WTC11 (cell line): ENCODE results near the gene SHANK1. TPM values are rescaled to one million over a fixed set of nuclear protein-coding genes. Genes with fewer than 3 reads are reported as not detected.

Experiments
- ATAC-seq: fragments of 200-7000 bp; cut with Tn5 transposase; 2 replicates; pipeline ENCODE4 v1.10.0; 2021; ENCODE audit warnings: mild to moderate bottlenecking, moderate library complexity
- CTCF ChIA-PET: fragments of 300-600 bp; sonication (Branson Sonifier 250); formaldehyde crosslinking; loops from one replicate; lab custom pipeline; 2021; ENCODE audit warnings: antibody characterized with exemption; lab: Charles Lee
- POLR2A ChIA-PET: fragments of 350-600 bp; sonication (Branson Sonifier 250); formaldehyde crosslinking; loops from one replicate; lab custom pipeline; 2021; ENCODE audit warnings: antibody characterized with exemption; lab: Charles Lee
- DNase-seq: peaks from one replicate; pipeline ENCODE4 v3.0.0; 2021; ENCODE audit warnings: low spot score
- H3K27ac Mint-ChIP-seq: 2 replicates; pipeline ENCODE4 v1.8.0; 2021; ENCODE audit warnings: mixed read lengths
- H3K27me3 Mint-ChIP-seq: 2 replicates; pipeline ENCODE4 v1.8.0; 2021; ENCODE audit warnings: low read depth, mild to moderate bottlenecking, moderate library complexity, mixed read lengths
- H3K36me3 Mint-ChIP-seq: 2 replicates; pipeline ENCODE4 v1.8.0; 2021; ENCODE audit warnings: mixed read lengths
- H3K4me1 Mint-ChIP-seq: 2 replicates; pipeline ENCODE4 v1.8.0; 2022; ENCODE audit warnings: mixed read lengths
- H3K4me3 Mint-ChIP-seq: 2 replicates; pipeline ENCODE4 v1.8.0; 2021; ENCODE audit warnings: mild to moderate bottlenecking, moderate library complexity, mixed read lengths
- H3K9me3 Mint-ChIP-seq: 2 replicates; pipeline ENCODE4 v1.8.0; 2021; ENCODE audit warnings: mixed read lengths
- E2F5 ChIP-seq: sonication (generic); formaldehyde crosslinking; IDR thresholded peaks from 2 replicates; pipeline ENCODE4 v1.8.1; 2022; ENCODE audit warnings: mild to moderate bottlenecking, moderate library complexity, missing genetic modification reagents
- ERG ChIP-seq: fragments of 250-450 bp; sonication (Bioruptor Pico); IDR thresholded peaks from 2 replicates; pipeline ENCODE4 v1.8.0; 2021; ENCODE audit warnings: mild to moderate bottlenecking
- ETV6 ChIP-seq: sonication (generic); formaldehyde crosslinking; IDR thresholded peaks from 2 replicates; pipeline ENCODE4 v1.8.1; 2022; ENCODE audit warnings: mild to moderate bottlenecking, missing genetic modification reagents
- FOXP1 ChIP-seq: sonication (generic); formaldehyde crosslinking; IDR thresholded peaks from 2 replicates; pipeline ENCODE4 v1.8.0; 2022; ENCODE audit warnings: missing genetic modification reagents, mild to moderate bottlenecking, moderate library complexity, borderline replicate concordance
- FOXP4 ChIP-seq: sonication (generic); formaldehyde crosslinking; IDR thresholded peaks from 2 replicates; pipeline ENCODE4 v1.8.0; 2022; ENCODE audit warnings: mild to moderate bottlenecking, missing genetic modification reagents
- HMGXB4 ChIP-seq: sonication (generic); formaldehyde crosslinking; IDR thresholded peaks from 2 replicates; pipeline ENCODE4 v1.8.1; 2023; ENCODE audit warnings: mild to moderate bottlenecking, moderate library complexity, missing genetic modification reagents
- IRF1 ChIP-seq: sonication (generic); formaldehyde crosslinking; IDR thresholded peaks from 2 replicates; pipeline ENCODE4 v1.8.0; 2023; ENCODE audit warnings: missing genetic modification reagents
- MAX ChIP-seq: sonication (generic); formaldehyde crosslinking; IDR thresholded peaks from 2 replicates; pipeline ENCODE4 v1.8.0; 2022; ENCODE audit warnings: mild to moderate bottlenecking, missing genetic modification reagents
- NR3C1 ChIP-seq: sonication (generic); formaldehyde crosslinking; conservative IDR thresholded peaks from 2 replicates; pipeline ENCODE4 v1.8.1; 2023; ENCODE audit warnings: low read depth, mild to moderate bottlenecking, missing genetic modification reagents
- PRDM15 ChIP-seq: sonication (generic); formaldehyde crosslinking; IDR thresholded peaks from 2 replicates; pipeline ENCODE4 v1.8.0; 2022; ENCODE audit warnings: missing genetic modification reagents
- PRRX2 ChIP-seq: fragments of 250-450 bp; sonication (Bioruptor Pico); IDR thresholded peaks from 2 replicates; pipeline ENCODE4 v1.8.0; 2021; ENCODE audit warnings: mild to moderate bottlenecking
- SP1 ChIP-seq: sonication (generic); formaldehyde crosslinking; conservative IDR thresholded peaks from 2 replicates; pipeline ENCODE4 v1.8.1; 2022; ENCODE audit warnings: missing genetic modification reagents
- TEAD1 ChIP-seq: sonication (generic); formaldehyde crosslinking; IDR thresholded peaks from 2 replicates; pipeline ENCODE4 v1.8.0; 2022; ENCODE audit warnings: mild to moderate bottlenecking, missing genetic modification reagents
- USF1 ChIP-seq: sonication (generic); formaldehyde crosslinking; IDR thresholded peaks from 2 replicates; pipeline ENCODE4 v1.8.0; 2022; ENCODE audit warnings: mild to moderate bottlenecking, missing genetic modification reagents
- ZBTB43 ChIP-seq: sonication (generic); formaldehyde crosslinking; IDR thresholded peaks from 2 replicates; pipeline ENCODE4 v1.8.1; 2023; ENCODE audit warnings: mild to moderate bottlenecking, missing genetic modification reagents
- ZNF232 ChIP-seq: sonication (generic); formaldehyde crosslinking; IDR thresholded peaks from 2 replicates; pipeline ENCODE4 v1.8.0; 2022; ENCODE audit warnings: mild to moderate bottlenecking, missing genetic modification reagents
- ZNF671 ChIP-seq: fragments of 250-450 bp; sonication (Bioruptor Pico); IDR thresholded peaks from 2 replicates; pipeline ENCODE4 v1.8.0; 2021; ENCODE audit warnings: mild to moderate bottlenecking
- total RNA-seq: library from RNA; stranded (reverse); gene quantifications from 3 replicates; pipeline ENCODE4 v1.2.3, GENCODE V29; 2021

Gene SHANK1
- total RNA-seq, 1 experiment from 2014 or later = 8.7 TPM

GRCh38 chr19:50658441-50659317 lies 60.9 kb downstream of the SHANK1 start:
- H3K36me3 Mint-ChIP-seq = no peaks in the 10 kb centered on the region
- peak; percentile 57 for ATAC-seq
- TF ChIP-seq PRDM15 (CRISPR knock-in tag) (peak; percentile 91), ZBTB43 (CRISPR knock-in tag) (peak; percentile 28; the same call in 1 of the 2 replicates), E2F5 (CRISPR knock-in tag) (peak; percentile 59), ZNF232 (CRISPR knock-in tag) (peak; percentile 70; the same call in 1 of the 2 replicates), PRRX2 (CRISPR knock-in tag) (no peak), IRF1 (CRISPR knock-in tag) (no peak), FOXP4 (CRISPR knock-in tag) (0 out of 2 replicates have a peak, but pooled peaks have one; percentile 22), ETV6 (CRISPR knock-in tag) (peak; percentile 22), SP1 (peak; percentile 69), ERG (CRISPR knock-in tag) (no peak), MAX (peak; percentile 75; the same call in 1 of the 2 replicates), USF1 (no peak), TEAD1 (CRISPR knock-in tag) (0 out of 2 replicates have a peak, but pooled peaks have one; percentile 32), ZNF671 (CRISPR knock-in tag) (no peak), HMGXB4 (0 out of 2 replicates have a peak, but pooled peaks have one; percentile 60), FOXP1 (CRISPR knock-in tag) (peak; percentile 74), NR3C1 (CRISPR knock-in tag) (no peak)
- peaks cover 12% of the 10 kb centered on the region for H3K9me3 Mint-ChIP-seq
- peaks cover 54% of the 10 kb centered on the region for H3K27me3 Mint-ChIP-seq
- peaks cover 29% of the 10 kb centered on the region for H3K4me1 Mint-ChIP-seq
- H3K27ac Mint-ChIP-seq = peak overlapping the region; percentile 100
- ChIA-PET POLR2A (interaction anchor here (0.6 to 1.0 kb wide), 4 partner anchors 11 to 326 kb away, joined by 3 to 6 read pairs (median 4); no protein-coding TSS in a partner anchor), CTCF (interaction anchor here (1.0 to 1.2 kb wide), 8 partner anchors 9 to 358 kb away, joined by 3 to 8 read pairs (median 4); partner anchors contain the start of gene C19orf81)
- peak overlapping the region; percentile 99 for H3K4me3 Mint-ChIP-seq
- peak; percentile 95 for DNase-seq
